Activated CD8-positive, alpha-beta memory T cell treated with anti-CD3 and anti-CD28 coated beads for 24 hours (primary cell): ENCODE data around the gene SERPINB1.

ENCODE experiments used
- DNase-seq: peaks from one replicate; pipeline ENCODE4 v3.0.0-alpha.2; 2020

The SERPINB1 gene

GRCh38 chr6:2790588-2791449, 50.8 kb downstream of the SERPINB1 start:
- no peak for DNase-seq

- DNase-seq = no peak
These were observed 55.4 kb downstream of the SERPINB1 start for GRCh38 chr6:2786269-2786668.

GRCh38 chr6:2784930-2785329, 56.7 kb downstream of the SERPINB1 start:
- DNase-seq = no peak

GRCh38 chr6:2784061-2784460, 57.6 kb downstream of the SERPINB1 start:
- DNase-seq = no peak

GRCh38 chr6:2783188-2783963, 58.3 kb downstream of the SERPINB1 start:
- no peak for DNase-seq

- DNase-seq = no peak
These were observed 58.9 kb downstream of the SERPINB1 start for GRCh38 chr6:2782825-2783187.

- no peak for DNase-seq
These were observed 59.3 kb downstream of the SERPINB1 start for GRCh38 chr6:2782356-2782708.
